Ascending aorta (tissue), 2 donors: ENCODE data around the gene KRTAP12-3. TPM values are rescaled to one million over a fixed set of nuclear protein-coding genes. Genes with fewer than 3 reads are reported as not detected.
"Not testable (repeated sequence)": the region's sequence is repeated elsewhere in the genome, so short reads cannot be mapped to it uniquely, and the experiment has no call there.

Experiments used
- DNase-seq, 2 donors: peaks; one replicate each; pipeline ENCODE4 v3.0.0-alpha.2; 2019; ENCODE audit warnings: low spot score in 2 of 2
- H3K27ac ChIP-seq, 2 donors: fragments of 200-600 bp; sonication (generic); one replicate each; pipeline ENCODE4 v1.5.1; 2016 to 2017; ENCODE audit warnings: mild to moderate bottlenecking in 1 of 2
- H3K27me3 ChIP-seq: fragments of 200-600 bp; sonication (generic); one replicate; pipeline ENCODE4 v1.5.1; 2017
- H3K36me3 ChIP-seq, 2 donors: fragments of 200-600 bp; sonication (generic); one replicate each; pipeline ENCODE4 v1.5.1; 2016
- H3K4me1 ChIP-seq, 2 donors: fragments of 200-600 bp; sonication (generic); one replicate each; pipeline ENCODE4 v1.5.1; 2016 to 2017; ENCODE audit warnings: mild to moderate bottlenecking in 1 of 2
- H3K4me3 ChIP-seq, 2 donors: fragments of 200-600 bp; sonication (generic); one replicate each; pipeline ENCODE4 v1.5.1; 2016 to 2017; ENCODE audit warnings: mild to moderate bottlenecking in 1 of 2
- H3K9me3 ChIP-seq, 2 donors: fragments of 200-600 bp; sonication (generic); one replicate each; pipeline ENCODE4 v1.5.1; 2016
- intact Hi-C: fragments of 100-400 bp; cut with DNase I; formaldehyde crosslinking; loops from one replicate; pipeline ENCODE4 v1.15.1; 2023
- total RNA-seq: library from RNA; depleted of rRNA; stranded (reverse); fragments of >200 nt; gene quantifications from one replicate; pipeline ENCODE4 v1.1.0, GENCODE V29; 2016
- TF ChIP-seq, protein P1 (sequence below), 3 experiments: fragments of 200-600 bp in 2 of 3; fragments of 450-650 bp in 1 of 3; sonication (generic) in 2 of 3; IDR thresholded peaks; one replicate each; pipeline ENCODE4 v1.5.1; 2016 to 2019; ENCODE audit warnings: antibody characterized with exemption in 3 of 3, mild to moderate bottlenecking in 1 of 3, moderate library complexity in 1 of 3

The KRTAP12-3 gene
- total RNA-seq, 1 donor from 2014 or later, result not detected

DNA sequence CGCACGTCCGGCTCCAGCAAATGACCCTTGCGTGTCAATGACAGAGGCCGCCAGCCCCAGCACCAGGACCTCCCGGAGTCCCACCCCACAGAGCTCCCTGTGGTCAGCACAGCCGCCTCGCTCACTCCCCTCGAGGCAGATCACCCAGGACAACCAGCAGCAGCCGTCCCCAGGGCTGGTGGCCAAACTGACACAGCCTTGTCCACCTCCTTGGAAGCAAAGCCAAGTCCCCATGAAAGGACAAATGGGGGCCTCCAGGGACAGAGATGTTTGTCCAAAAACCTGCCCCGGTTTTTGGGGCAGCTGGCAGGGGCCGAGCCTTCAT, 18.4 kb upstream of the KRTAP12-3 start:
- Histone ChIP-seq H3K9me3 (peaks cover 0 to 4% of the 10 kb centered on the region in 2 donors), H3K27me3 (no peaks in the 10 kb centered on the region), H3K4me1 (no peaks in the 10 kb centered on the region), H3K4me3 (no peak overlapping the region), H3K36me3 (no peaks in the 10 kb centered on the region), H3K27ac (no peak overlapping the region)
- intact Hi-C loops, result no loop called here
- DNase-seq, result no peak
- TF ChIP-seq, protein P1, sequence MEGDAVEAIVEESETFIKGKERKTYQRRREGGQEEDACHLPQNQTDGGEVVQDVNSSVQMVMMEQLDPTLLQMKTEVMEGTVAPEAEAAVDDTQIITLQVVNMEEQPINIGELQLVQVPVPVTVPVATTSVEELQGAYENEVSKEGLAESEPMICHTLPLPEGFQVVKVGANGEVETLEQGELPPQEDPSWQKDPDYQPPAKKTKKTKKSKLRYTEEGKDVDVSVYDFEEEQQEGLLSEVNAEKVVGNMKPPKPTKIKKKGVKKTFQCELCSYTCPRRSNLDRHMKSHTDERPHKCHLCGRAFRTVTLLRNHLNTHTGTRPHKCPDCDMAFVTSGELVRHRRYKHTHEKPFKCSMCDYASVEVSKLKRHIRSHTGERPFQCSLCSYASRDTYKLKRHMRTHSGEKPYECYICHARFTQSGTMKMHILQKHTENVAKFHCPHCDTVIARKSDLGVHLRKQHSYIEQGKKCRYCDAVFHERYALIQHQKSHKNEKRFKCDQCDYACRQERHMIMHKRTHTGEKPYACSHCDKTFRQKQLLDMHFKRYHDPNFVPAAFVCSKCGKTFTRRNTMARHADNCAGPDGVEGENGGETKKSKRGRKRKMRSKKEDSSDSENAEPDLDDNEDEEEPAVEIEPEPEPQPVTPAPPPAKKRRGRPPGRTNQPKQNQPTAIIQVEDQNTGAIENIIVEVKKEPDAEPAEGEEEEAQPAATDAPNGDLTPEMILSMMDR (IDR thresholded peaks at IDR 0.05), result no peak

DNA sequence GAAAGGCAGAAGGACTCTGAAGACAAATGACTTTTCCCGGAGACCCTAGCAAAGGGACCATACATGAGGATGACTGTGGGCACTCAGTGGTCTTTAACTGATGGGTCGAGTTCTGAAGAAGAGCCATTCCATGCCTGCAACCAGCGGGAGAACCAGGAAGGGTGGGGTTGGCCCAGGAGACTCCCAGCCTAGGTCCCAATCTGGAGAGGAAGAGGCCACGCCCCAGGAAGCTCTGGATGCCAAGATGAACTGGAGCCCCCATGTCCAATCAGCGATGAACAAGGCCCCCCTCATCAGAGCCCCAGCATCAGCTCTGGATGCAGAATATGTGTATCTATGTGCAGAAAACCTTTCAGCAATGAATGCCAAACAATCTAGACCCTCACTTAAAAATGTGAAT, 17.0 kb upstream of the KRTAP12-3 start:
- H3K27me3 ChIP-seq, result no peaks in the 10 kb centered on the region
- intact Hi-C loops, result no loop called here
- peaks cover 0 to 19% of the 10 kb centered on the region in 2 donors for H3K9me3 ChIP-seq
- H3K4me1 ChIP-seq, result no peaks in the 10 kb centered on the region
- TF ChIP-seq, protein P1 (IDR thresholded peaks at IDR 0.05), result no peak
- H3K36me3 ChIP-seq, result no peaks in the 10 kb centered on the region
- H3K4me3 ChIP-seq, result no peak overlapping the region
- H3K27ac ChIP-seq, result no peak overlapping the region
- no peak for DNase-seq

DNA sequence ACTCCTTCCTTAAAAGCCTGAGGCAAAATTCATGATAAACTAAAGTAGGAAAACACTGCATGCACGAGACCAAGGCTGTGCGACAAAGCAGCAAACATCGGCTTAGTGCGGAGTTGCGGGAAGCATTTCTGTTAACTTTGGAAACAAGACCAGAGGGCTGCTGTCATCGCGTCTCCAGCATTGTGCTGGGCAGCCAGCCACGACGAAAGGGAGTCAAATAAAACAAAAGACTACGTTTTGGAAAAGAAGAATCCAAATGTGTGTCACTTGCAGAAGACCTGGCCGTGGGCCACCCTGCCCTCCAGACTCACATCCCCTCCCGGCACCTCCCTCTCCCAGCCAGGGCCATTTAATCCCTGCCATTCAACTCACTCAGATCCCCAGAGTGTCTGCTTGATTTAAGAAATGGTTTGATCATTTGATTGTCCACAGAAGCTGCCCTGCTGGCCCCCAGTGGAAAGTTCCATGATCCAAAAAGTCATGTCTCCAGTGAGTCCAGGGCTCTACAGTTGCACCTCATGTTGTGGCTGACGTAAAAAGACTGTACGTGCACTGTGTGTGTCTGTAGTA, 13.9 kb upstream of the KRTAP12-3 start:
- Histone ChIP-seq H3K27me3 (no peaks in the 10 kb centered on the region), H3K4me1 (no peaks in the 10 kb centered on the region), H3K36me3 (no peaks in the 10 kb centered on the region), H3K27ac (no peak overlapping the region), H3K4me3 (no peak overlapping the region), H3K9me3 (peaks cover 0 to 20% of the 10 kb centered on the region in 2 donors)
- DNase-seq, result no peak
- intact Hi-C loops, result no loop called here
- TF ChIP-seq, protein P1 (IDR thresholded peaks at IDR 0.05), result no peak

DNA sequence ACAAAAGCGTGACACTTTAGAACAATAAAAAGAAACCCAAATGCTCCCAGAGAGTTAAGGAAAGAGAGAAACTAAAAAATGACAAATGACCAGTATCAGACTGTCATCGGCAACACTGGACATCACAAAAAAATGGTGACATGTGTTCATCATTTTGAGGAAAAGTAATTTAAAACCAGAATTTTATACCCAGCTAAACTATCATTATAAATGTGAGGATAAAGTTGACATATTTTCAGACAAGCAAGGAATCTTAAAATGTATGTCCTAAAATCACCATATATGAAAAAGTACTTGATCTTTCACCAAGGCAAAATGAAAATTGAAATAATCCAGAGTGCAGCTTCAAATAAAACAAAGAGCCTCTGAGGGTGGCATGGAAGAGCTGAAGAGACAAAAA, 12.9 kb upstream of the KRTAP12-3 start:
- Histone ChIP-seq H3K27ac (no peak overlapping the region), H3K4me3 (no peak overlapping the region), H3K9me3 (peaks cover 0 to 20% of the 10 kb centered on the region in 2 donors), H3K4me1 (no peaks in the 10 kb centered on the region), H3K36me3 (no peaks in the 10 kb centered on the region), H3K27me3 (no peaks in the 10 kb centered on the region)
- TF ChIP-seq, protein P1 (IDR thresholded peaks at IDR 0.05), result no peak
- DNase-seq, result no peak
- intact Hi-C loops, result no loop called here

DNA sequence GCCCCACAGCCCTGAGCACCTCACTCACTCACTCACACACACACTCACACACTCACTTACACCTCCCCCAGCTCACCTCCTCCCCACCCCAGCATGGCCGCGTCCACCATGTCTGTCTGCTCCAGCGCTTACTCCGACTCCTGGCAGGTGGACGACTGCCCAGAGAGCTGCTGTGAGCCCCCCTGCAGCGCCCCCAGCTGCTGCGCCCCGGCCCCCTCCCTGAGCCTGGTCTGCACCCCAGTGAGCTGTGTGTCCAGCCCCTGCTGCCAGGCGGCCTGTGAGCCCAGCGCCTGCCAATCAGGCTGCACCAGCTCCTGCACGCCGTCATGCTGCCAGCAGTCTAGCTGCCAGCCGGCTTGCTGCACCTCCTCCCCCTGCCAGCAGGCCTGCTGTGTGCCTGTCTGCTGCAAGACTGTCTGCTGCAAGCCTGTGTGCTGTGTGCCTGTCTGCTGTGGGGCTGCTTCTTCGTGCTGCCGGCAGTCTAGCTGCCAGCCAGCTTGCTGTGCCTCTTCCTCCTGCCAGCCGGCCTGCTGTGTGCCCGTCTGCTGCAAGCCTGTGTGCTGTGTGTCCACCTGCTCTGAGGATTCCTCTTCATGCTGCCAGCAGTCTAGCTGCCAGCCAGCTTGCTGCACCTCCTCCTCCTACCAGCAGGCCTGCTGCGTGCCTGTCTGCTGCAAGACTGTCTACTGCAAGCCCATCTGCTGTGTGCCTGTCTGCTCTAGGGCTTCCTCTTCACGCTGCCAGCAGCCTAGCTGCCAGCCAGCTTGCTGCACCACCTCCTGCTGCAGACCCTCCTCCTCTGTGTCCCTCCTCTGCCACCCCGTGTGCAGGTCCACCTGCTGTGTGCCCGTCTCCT, 11.1 kb upstream of the KRTAP12-3 start, which contains the start of gene KRTAP10-11:
KRTAP10-11 (plus strand) TSS at position 49 of the 856 bp plus-strand sequence; CDS start at position 94, 45 bp downstream.
- H3K4me1 ChIP-seq, intact Hi-C loops, H3K4me3 ChIP-seq, H3K36me3 ChIP-seq, H3K27me3 ChIP-seq, H3K27ac ChIP-seq, DNase-seq: not testable (repeated sequence)
- peaks cover 0 to 20% of the 10 kb centered on the region in 2 donors for H3K9me3 ChIP-seq

DNA sequence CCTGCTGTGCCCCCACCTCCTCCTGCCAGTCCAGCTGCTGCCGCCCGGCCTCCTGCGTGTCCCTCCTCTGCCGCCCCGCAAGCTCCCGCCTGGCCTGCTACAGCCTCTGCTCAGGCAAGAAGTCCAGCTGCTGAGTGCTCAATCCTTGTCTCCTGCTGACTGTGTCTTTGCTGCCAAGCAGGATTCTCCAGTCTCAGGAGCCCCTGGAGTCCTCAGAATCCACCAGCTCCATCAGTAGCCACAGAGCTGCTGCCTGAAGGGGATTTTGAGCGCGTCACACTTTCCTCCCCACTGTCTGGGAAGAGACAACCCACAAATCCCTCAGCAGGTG, 10.5 kb upstream of the KRTAP12-3 start:
- no peak overlapping the region for H3K4me3 ChIP-seq
- no peak overlapping the region for H3K27ac ChIP-seq
- no peaks in the 10 kb centered on the region for H3K36me3 ChIP-seq
- intact Hi-C loops, result no loop called here
- peaks cover 0 to 20% of the 10 kb centered on the region in 2 donors for H3K9me3 ChIP-seq
- TF ChIP-seq, protein P1 (IDR thresholded peaks at IDR 0.05), result no peak
- no peak for DNase-seq
- H3K4me1 ChIP-seq, result no peaks in the 10 kb centered on the region
- no peaks in the 10 kb centered on the region for H3K27me3 ChIP-seq
